GM23338 (cell line): Measurements from ENCODE around the gene FAM78B. TPM values are rescaled to one million over a fixed set of nuclear protein-coding genes. Genes with fewer than 3 reads are reported as not detected.
A peak's percentile ranks its signal among the peaks of the same experiment; 100 is the strongest.

Experiments used
- ATAC-seq: fragments of 200-7000 bp; cut with Tn5 transposase; 3 replicates; pipeline ENCODE4 v1.9.1; 2020
- DNase-seq: peaks from one replicate; pipeline ENCODE4 v3.0.0-alpha.2; 2015; ENCODE audit warnings: low spot score
- H2AFZ ChIP-seq: fragments of 200-600 bp; sonication (generic); 2 replicates; pipeline ENCODE4 v1.8.0; 2016; ENCODE audit warnings: antibody characterized with exemption, mild to moderate bottlenecking, moderate library complexity
- H3F3A ChIP-seq: fragments of 200-600 bp; sonication (generic); replicated peaks from 2 replicates; pipeline ENCODE4 v1.8.0; 2017; ENCODE audit warnings: antibody characterized with exemption, mixed run types, low read depth
- H3K27ac ChIP-seq: fragments of 200-600 bp; sonication (generic); 2 replicates; pipeline ENCODE4 v1.6.1; 2016; ENCODE audit warnings: low read depth
- H3K27me3 ChIP-seq: fragments of 200-600 bp; sonication (generic); 2 replicates; pipeline ENCODE4 v1.8.0; 2016; ENCODE audit warnings: mild to moderate bottlenecking, mixed run types, moderate library complexity; ENCODE audit not compliant: insufficient read depth
- H3K36me3 ChIP-seq: fragments of 200-600 bp; sonication (generic); 2 replicates; pipeline ENCODE4 v1.8.0; 2016; ENCODE audit warnings: mild to moderate bottlenecking; ENCODE audit not compliant: insufficient read depth
- H3K4me1 ChIP-seq: fragments of 200-600 bp; sonication (generic); 2 replicates; pipeline ENCODE4 v1.8.0; 2016; ENCODE audit warnings: mild to moderate bottlenecking, moderate library complexity; ENCODE audit not compliant: insufficient read depth
- H3K4me2 ChIP-seq: fragments of 200-600 bp; sonication (generic); 2 replicates; pipeline ENCODE4 v1.7.1; 2017; ENCODE audit warnings: mixed run types
- H3K4me3 ChIP-seq: fragments of 200-600 bp; sonication (generic); 2 replicates; pipeline ENCODE4 v1.6.1; 2016; ENCODE audit warnings: mixed run types
- H3K79me2 ChIP-seq: fragments of 200-600 bp; sonication (generic); replicated peaks from 2 replicates; pipeline ENCODE4 v1.8.0; 2017; ENCODE audit warnings: mild to moderate bottlenecking; ENCODE audit not compliant: insufficient read depth
- H3K9me2 ChIP-seq: fragments of 200-600 bp; sonication (generic); 2 replicates; pipeline ENCODE4 v1.8.0; 2017; ENCODE audit not compliant: insufficient read depth
- H4K20me1 ChIP-seq: fragments of 200-600 bp; sonication (generic); replicated peaks from 2 replicates; pipeline ENCODE4 v1.8.0; 2017; ENCODE audit warnings: mild to moderate bottlenecking; ENCODE audit not compliant: insufficient read depth
- H3K27ac Mint-ChIP-seq: 2 replicates; pipeline ENCODE4 v1.8.0; 2020; ENCODE audit warnings: inconsistent platforms, mild to moderate bottlenecking, moderate library complexity, mixed read lengths
- H3K27me3 Mint-ChIP-seq: 3 replicates; pipeline ENCODE4 v1.8.0; 2022; ENCODE audit warnings: low read depth, mild to moderate bottlenecking, moderate library complexity, mixed read lengths, inconsistent platforms; ENCODE audit not compliant: insufficient read depth, poor library complexity
- H3K36me3 Mint-ChIP-seq: 3 replicates; pipeline ENCODE4 v1.8.0; 2021; ENCODE audit warnings: low read depth, mild to moderate bottlenecking, inconsistent platforms, moderate library complexity, mixed read lengths
- H3K4me1 Mint-ChIP-seq: 3 replicates; pipeline ENCODE4 v1.8.0; 2020; ENCODE audit warnings: mild to moderate bottlenecking, inconsistent platforms, mixed read lengths
- H3K4me3 Mint-ChIP-seq: 3 replicates; pipeline ENCODE4 v1.8.0; 2021; ENCODE audit warnings: moderate library complexity, mild to moderate bottlenecking, inconsistent platforms, mixed read lengths
- H3K9me3 Mint-ChIP-seq: 3 replicates; pipeline ENCODE4 v1.8.0; 2020; ENCODE audit warnings: moderate library complexity, mild to moderate bottlenecking, inconsistent platforms, mixed read lengths
- CREB1 ChIP-seq: fragments of 250-450 bp; sonication (Bioruptor Pico); IDR thresholded peaks from 2 replicates; pipeline ENCODE4 v1.5.0; 2020; ENCODE audit warnings: low read depth, mild to moderate bottlenecking, moderate library complexity
- EZH2 ChIP-seq: fragments of 200-600 bp; sonication (generic); IDR thresholded peaks from one replicate; pipeline ENCODE4 v1.8.0; 2017; ENCODE audit warnings: antibody characterized with exemption, mild to moderate bottlenecking, low read depth; ENCODE audit not compliant: unreplicated experiment
- EZH2phosphoT487 ChIP-seq: fragments of 200-600 bp; sonication (generic); IDR thresholded peaks from one replicate; pipeline ENCODE4 v1.8.1; 2018; ENCODE audit warnings: antibody characterized with exemption; ENCODE audit not compliant: unreplicated experiment
- JUNB ChIP-seq: IDR thresholded peaks from one replicate; pipeline ENCODE4 v1.6.1; 2016; ENCODE audit warnings: antibody characterized with exemption; ENCODE audit not compliant: unreplicated experiment
- NANOG ChIP-seq: IDR thresholded peaks from 2 replicates; pipeline ENCODE4 v1.6.1; 2016; ENCODE audit warnings: antibody characterized with exemption, borderline replicate concordance
- POLR2AphosphoS5 ChIP-seq: IDR thresholded peaks from 2 replicates; pipeline ENCODE4 v1.6.1; 2016; ENCODE audit warnings: antibody characterized with exemption, low read depth
- ZNF114 ChIP-seq: fragments of 250-450 bp; sonication (Bioruptor Pico); IDR thresholded peaks from 2 replicates; pipeline ENCODE4 v1.5.0; 2020; ENCODE audit warnings: mild to moderate bottlenecking, moderate library complexity
- ZNF331 ChIP-seq: fragments of 250-450 bp; sonication (Bioruptor Pico); IDR thresholded peaks from 2 replicates; pipeline ENCODE4 v1.5.0; 2020; ENCODE audit warnings: low read depth, mild to moderate bottlenecking, moderate library complexity
- polyA plus RNA-seq: library from polyadenylated mRNA; unstranded; fragments of >200 nt; fragmentation: Nextera tagmentation; extraction: Ambion mirVana; gene quantifications from 2 replicates; pipeline ENCODE4 v1.2.1, GENCODE V29; 2016
- total RNA-seq: library from RNA; depleted of rRNA; stranded (reverse); fragments of >200 nt; shearing (Covaris generic); gene quantifications from 2 replicates; pipeline ENCODE4 v1.2.3, GENCODE V29; 2014
- TF ChIP-seq, protein P1 (sequence below), 2 experiments: fragments of 200-600 bp in 1 of 2; sonication (generic) in 1 of 2; conservative IDR thresholded peaks; 2 replicates each; pipeline versions ENCODE4 v1.5.1 to v1.6.1; 2016 to 2017; ENCODE audit warnings: antibody characterized with exemption in 2 of 2, low read depth in 2 of 2, mild to moderate bottlenecking in 2 of 2, moderate library complexity in 1 of 2
- TF ChIP-seq, protein P2 (sequence below): fragments of 250-450 bp; sonication (Bioruptor Pico); IDR thresholded peaks from 2 replicates; pipeline ENCODE4 v1.5.0; 2020; ENCODE audit warnings: mild to moderate bottlenecking, moderate library complexity
- TF ChIP-seq, protein P3 (sequence below): IDR thresholded peaks from 2 replicates; pipeline ENCODE4 v1.6.1; 2016; ENCODE audit warnings: antibody characterized with exemption

The FAM78B gene
- total and polyA plus RNA-seq, 2 experiments from 2014 or later: 1.6 to 4.6 TPM

DNA sequence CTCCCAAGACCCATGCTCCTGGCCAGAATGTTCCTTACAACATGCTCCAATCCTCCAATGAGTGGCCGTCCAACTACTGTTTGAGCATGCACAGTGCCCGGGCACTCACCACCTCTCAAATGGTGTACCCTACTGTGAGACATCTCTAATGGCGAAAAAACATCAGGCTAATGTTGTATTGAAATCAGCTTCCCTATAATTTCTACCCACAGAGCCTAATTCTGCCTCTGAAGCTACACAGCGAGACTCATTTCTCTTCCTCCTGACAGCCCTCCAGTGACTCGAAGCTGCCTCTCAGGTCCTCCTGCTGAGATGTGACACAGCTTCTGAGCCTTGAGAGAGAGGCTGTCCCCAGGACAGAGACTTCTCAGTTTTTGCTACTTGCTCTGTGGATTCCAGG, 130.7 kb downstream of the FAM78B start:
- Histone ChIP-seq H3K79me2 (no peaks in the 10 kb centered on the region), H3K36me3 (no peaks in the 10 kb centered on the region), H3F3A (no peaks in the 10 kb centered on the region), H3K4me3 (no peak overlapping the region), H3K27me3 (no peaks in the 10 kb centered on the region), H4K20me1 (no peaks in the 10 kb centered on the region), H3K4me2 (no peak overlapping the region), H3K27ac (no peak overlapping the region), H3K9me2 (no peaks in the 10 kb centered on the region; the same call in 1 of the 2 replicates), H3K4me1 (peaks cover 14% of the 10 kb centered on the region), H2AFZ (no peak overlapping the region)
- DNase-seq (no peak), ATAC-seq (no peak)
- Mint-ChIP-seq H3K9me3 (no peaks in the 10 kb centered on the region), H3K27ac (no peak overlapping the region), H3K27me3 (no peaks in the 10 kb centered on the region), H3K36me3 (no peaks in the 10 kb centered on the region), H3K4me1 (peaks cover 18% of the 10 kb centered on the region), H3K4me3 (no peak overlapping the region)
- TF ChIP-seq CREB1: no peak

DNA sequence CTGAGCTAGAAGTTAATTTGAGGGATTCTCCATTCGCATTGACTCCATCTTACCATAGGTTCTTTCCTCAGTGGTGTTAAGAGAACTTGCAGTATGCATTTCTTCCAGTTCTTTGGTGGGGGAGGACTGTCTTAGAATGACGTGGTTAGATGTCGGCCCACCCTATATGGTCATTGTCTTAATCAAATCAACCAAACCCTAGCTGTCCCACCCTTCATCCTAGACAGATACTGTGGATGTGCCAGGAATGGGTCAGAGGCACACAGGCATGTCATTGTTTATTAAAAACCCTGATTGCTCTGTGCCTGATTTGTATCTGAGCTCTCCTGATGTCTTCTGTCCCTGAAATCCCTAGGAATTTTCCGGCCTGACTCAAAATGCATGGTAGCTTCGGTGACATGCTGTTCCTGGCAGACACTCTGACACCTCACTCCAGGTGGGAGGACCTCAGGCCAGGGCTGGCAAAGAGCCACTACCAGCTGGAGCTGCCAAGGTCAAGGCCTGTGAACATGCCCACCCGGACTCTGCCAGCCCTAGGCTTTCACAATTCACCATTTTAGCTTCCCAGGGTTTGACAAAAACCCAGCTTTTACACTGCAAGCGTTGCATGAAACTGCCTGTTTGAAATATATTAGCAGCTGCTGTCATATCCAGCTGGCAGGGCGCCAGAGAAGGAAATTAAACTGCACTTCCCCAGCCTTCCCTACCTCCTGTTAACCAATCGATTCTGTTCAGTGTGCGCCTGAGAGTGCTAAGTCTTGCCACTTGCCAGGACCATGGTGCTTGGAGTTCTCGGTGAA, 134.0 kb downstream of the FAM78B start:
- DNase-seq (no peak), ATAC-seq (no peak)
- Histone ChIP-seq H3K79me2 (no peaks in the 10 kb centered on the region), H3K27me3 (no peaks in the 10 kb centered on the region), H3K27ac (no peak overlapping the region), H3K4me1 (peaks cover 6% of the 10 kb centered on the region; the same call in 1 of the 2 replicates), H2AFZ (no peak overlapping the region), H3K4me3 (no peak overlapping the region), H3F3A (no peaks in the 10 kb centered on the region), H3K9me2 (no peaks in the 10 kb centered on the region; the same call in 1 of the 2 replicates), H4K20me1 (no peaks in the 10 kb centered on the region), H3K4me2 (peak overlapping the region; percentile 41; the same call in 1 of the 2 replicates), H3K36me3 (no peaks in the 10 kb centered on the region)
- H3K27ac Mint-ChIP-seq: no peak overlapping the region
- peaks cover 9% of the 10 kb centered on the region; the same call in 2 of the 3 replicates for H3K4me1 Mint-ChIP-seq
- no peaks in the 10 kb centered on the region for H3K36me3 Mint-ChIP-seq
- H3K9me3 Mint-ChIP-seq: no peaks in the 10 kb centered on the region
- H3K27me3 Mint-ChIP-seq: no peaks in the 10 kb centered on the region
- H3K4me3 Mint-ChIP-seq: no peak overlapping the region
- TF ChIP-seq JUNB: no peak
- TF ChIP-seq, protein P1, sequence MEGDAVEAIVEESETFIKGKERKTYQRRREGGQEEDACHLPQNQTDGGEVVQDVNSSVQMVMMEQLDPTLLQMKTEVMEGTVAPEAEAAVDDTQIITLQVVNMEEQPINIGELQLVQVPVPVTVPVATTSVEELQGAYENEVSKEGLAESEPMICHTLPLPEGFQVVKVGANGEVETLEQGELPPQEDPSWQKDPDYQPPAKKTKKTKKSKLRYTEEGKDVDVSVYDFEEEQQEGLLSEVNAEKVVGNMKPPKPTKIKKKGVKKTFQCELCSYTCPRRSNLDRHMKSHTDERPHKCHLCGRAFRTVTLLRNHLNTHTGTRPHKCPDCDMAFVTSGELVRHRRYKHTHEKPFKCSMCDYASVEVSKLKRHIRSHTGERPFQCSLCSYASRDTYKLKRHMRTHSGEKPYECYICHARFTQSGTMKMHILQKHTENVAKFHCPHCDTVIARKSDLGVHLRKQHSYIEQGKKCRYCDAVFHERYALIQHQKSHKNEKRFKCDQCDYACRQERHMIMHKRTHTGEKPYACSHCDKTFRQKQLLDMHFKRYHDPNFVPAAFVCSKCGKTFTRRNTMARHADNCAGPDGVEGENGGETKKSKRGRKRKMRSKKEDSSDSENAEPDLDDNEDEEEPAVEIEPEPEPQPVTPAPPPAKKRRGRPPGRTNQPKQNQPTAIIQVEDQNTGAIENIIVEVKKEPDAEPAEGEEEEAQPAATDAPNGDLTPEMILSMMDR (conservative IDR thresholded peaks at IDR 0.05; ENCODE audit: low read depth in 2 of 2): no peak
- TF ChIP-seq, protein P2, sequence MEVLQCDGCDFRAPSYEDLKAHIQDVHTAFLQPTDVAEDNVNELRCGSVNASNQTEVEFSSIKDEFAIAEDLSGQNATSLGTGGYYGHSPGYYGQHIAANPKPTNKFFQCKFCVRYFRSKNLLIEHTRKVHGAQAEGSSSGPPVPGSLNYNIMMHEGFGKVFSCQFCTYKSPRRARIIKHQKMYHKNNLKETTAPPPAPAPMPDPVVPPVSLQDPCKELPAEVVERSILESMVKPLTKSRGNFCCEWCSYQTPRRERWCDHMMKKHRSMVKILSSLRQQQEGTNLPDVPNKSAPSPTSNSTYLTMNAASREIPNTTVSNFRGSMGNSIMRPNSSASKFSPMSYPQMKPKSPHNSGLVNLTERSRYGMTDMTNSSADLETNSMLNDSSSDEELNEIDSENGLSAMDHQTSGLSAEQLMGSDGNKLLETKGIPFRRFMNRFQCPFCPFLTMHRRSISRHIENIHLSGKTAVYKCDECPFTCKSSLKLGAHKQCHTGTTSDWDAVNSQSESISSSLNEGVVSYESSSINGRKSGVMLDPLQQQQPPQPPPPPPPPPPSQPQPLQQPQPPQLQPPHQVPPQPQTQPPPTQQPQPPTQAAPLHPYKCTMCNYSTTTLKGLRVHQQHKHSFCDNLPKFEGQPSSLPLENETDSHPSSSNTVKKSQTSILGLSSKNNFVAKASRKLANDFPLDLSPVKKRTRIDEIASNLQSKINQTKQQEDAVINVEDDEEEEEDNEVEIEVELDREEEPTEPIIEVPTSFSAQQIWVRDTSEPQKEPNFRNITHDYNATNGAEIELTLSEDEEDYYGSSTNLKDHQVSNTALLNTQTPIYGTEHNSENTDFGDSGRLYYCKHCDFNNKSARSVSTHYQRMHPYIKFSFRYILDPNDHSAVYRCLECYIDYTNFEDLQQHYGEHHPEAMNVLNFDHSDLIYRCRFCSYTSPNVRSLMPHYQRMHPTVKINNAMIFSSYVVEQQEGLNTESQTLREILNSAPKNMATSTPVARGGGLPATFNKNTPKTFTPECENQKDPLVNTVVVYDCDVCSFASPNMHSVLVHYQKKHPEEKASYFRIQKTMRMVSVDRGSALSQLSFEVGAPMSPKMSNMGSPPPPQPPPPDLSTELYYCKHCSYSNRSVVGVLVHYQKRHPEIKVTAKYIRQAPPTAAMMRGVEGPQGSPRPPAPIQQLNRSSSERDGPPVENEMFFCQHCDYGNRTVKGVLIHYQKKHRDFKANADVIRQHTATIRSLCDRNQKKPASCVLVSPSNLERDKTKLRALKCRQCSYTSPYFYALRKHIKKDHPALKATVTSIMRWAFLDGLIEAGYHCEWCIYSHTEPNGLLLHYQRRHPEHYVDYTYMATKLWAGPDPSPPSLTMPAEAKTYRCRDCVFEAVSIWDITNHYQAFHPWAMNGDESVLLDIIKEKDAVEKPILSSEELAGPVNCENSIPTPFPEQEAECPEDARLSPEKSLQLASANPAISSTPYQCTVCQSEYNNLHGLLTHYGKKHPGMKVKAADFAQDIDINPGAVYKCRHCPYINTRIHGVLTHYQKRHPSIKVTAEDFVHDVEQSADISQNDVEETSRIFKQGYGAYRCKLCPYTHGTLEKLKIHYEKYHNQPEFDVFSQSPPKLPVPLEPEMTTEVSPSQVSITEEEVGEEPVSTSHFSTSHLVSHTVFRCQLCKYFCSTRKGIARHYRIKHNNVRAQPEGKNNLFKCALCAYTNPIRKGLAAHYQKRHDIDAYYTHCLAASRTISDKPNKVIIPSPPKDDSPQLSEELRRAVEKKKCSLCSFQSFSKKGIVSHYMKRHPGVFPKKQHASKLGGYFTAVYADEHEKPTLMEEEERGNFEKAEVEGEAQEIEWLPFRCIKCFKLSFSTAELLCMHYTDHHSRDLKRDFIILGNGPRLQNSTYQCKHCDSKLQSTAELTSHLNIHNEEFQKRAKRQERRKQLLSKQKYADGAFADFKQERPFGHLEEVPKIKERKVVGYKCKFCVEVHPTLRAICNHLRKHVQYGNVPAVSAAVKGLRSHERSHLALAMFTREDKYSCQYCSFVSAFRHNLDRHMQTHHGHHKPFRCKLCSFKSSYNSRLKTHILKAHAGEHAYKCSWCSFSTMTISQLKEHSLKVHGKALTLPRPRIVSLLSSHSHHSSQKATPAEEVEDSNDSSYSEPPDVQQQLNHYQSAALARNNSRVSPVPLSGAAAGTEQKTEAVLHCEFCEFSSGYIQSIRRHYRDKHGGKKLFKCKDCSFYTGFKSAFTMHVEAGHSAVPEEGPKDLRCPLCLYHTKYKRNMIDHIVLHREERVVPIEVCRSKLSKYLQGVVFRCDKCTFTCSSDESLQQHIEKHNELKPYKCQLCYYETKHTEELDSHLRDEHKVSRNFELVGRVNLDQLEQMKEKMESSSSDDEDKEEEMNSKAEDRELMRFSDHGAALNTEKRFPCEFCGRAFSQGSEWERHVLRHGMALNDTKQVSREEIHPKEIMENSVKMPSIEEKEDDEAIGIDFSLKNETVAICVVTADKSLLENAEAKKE (CRISPR knock-in tag): no peak
- TF ChIP-seq EZH2phosphoT487: no peak
- TF ChIP-seq ZNF331 (CRISPR knock-in tag): no peak
- no peak for TF ChIP-seq NANOG
- no peak for TF ChIP-seq POLR2AphosphoS5
- TF ChIP-seq EZH2: no peak
- no peak for TF ChIP-seq CREB1
- TF ChIP-seq ZNF114: no peak
- TF ChIP-seq, protein P3, sequence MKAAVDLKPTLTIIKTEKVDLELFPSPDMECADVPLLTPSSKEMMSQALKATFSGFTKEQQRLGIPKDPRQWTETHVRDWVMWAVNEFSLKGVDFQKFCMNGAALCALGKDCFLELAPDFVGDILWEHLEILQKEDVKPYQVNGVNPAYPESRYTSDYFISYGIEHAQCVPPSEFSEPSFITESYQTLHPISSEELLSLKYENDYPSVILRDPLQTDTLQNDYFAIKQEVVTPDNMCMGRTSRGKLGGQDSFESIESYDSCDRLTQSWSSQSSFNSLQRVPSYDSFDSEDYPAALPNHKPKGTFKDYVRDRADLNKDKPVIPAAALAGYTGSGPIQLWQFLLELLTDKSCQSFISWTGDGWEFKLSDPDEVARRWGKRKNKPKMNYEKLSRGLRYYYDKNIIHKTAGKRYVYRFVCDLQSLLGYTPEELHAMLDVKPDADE: no peak
